ENCODE measurements around the gene POLR1B.
"Not testable (repeated sequence)": the region's sequence is repeated elsewhere in the genome, so short reads cannot be mapped to it uniquely, and the experiment has no call there.

The POLR1B gene

GRCh38 chr2:112540906-112541305 lies 1.4 kb upstream of the POLR1B start:
- DNase-seq, result no peak

GRCh38 chr2:112541315-112542122 lies 746 bp upstream of the POLR1B start:
- DNase-seq, result no peak

- peak; percentile 15 for DNase-seq
Observed at GRCh38 chr2:112542984-112543661, 858 bp downstream of the POLR1B start.

GRCh38 chr2:112547333-112547732 lies 5.1 kb downstream of the POLR1B start:
- no peak for DNase-seq

GRCh38 chr2:112548980-112549379 lies 6.7 kb downstream of the POLR1B start:
- DNase-seq, result no peak

GRCh38 chr2:112566104-112566503 lies 23.8 kb downstream of the POLR1B start:
- DNase-seq, result no peak

GRCh38 chr2:112566508-112566907 lies 24.2 kb downstream of the POLR1B start:
- not testable (repeated sequence) for DNase-seq

- DNase-seq, result no peak
Observed at GRCh38 chr2:112572005-112572404, 29.7 kb downstream of the POLR1B start.

GRCh38 chr2:112577756-112578155 lies 35.5 kb downstream of the POLR1B start:
- no peak for DNase-seq

- DNase-seq, result no peak
Observed at GRCh38 chr2:112579241-112579640, 37.0 kb downstream of the POLR1B start.

GRCh38 chr2:112580084-112580483 lies 37.8 kb downstream of the POLR1B start:
- no peak for DNase-seq

- peak; percentile 44 for DNase-seq
Observed at GRCh38 chr2:112582314-112582746, 40.1 kb downstream of the POLR1B start.

- no peak for DNase-seq
Observed at GRCh38 chr2:112583497-112584133, 41.4 kb downstream of the POLR1B start.

- DNase-seq, result peak; percentile 94
Observed at GRCh38 chr2:112584134-112584890, 42.0 kb downstream of the POLR1B start, which contains the start of gene CHCHD5. Gene CHCHD5 (plus strand): TSS chr2:112584609. CDS start chr2:112584648, 39 bp downstream.

- DNase-seq, result no peak
Observed at GRCh38 chr2:112584891-112585250, 42.6 kb downstream of the POLR1B start.

GRCh38 chr2:112585400-112585799 lies 43.1 kb downstream of the POLR1B start:
- DNase-seq, result no peak

GRCh38 chr2:112585873-112586464 lies 43.7 kb downstream of the POLR1B start:
- DNase-seq, result no peak

- DNase-seq, result no peak
Observed at GRCh38 chr2:112588611-112589045, 46.4 kb downstream of the POLR1B start.

GRCh38 chr2:112591413-112591812 lies 49.1 kb downstream of the POLR1B start:
- DNase-seq, result no peak

- no peak for DNase-seq
Observed at GRCh38 chr2:112593736-112594135, 51.5 kb downstream of the POLR1B start.

GRCh38 chr2:112597537-112598322 lies 55.5 kb downstream of the POLR1B start:
- DNase-seq, result no peak
